GM12891 (cell line): ENCODE results near the gene EIF5.
"Not testable (repeated sequence)": the region's sequence is repeated elsewhere in the genome, so short reads cannot be mapped to it uniquely, and the experiment has no call there.

ENCODE experiments used
- POLR2A ChIP-seq: IDR thresholded peaks from 2 replicates; pipeline ENCODE4 v1.6.1; 2011; ENCODE audit warnings: low read depth, low read length, control low read depth
- TAF1 ChIP-seq: IDR thresholded peaks from 2 replicates; pipeline ENCODE4 v1.6.1; 2011; ENCODE audit warnings: low read depth, low read length, control low read depth

DNA sequence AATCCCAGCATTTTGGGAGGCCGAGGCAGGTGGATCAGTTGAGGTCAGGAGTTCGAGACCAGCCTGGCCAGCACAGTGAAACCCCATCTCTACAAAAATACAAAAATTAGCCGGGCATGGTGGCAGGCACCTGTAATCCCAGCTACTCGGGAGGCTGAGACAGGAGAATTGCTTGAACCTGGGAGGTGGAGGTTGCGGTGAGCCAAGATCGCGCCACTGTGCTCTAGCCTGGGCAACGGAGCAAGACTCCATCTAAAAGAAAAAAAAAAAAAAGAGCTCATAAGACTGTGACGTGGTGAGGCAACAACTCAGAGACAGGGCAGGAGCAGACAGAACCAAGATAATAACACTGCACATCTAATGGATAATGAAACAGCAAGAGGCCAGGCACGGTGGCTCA, 23.5 kb downstream of the EIF5 start:
- TF ChIP-seq POLR2A, TAF1: not testable (repeated sequence)
